ENCODE measurements around the gene KCNQ5. TPM values are rescaled to one million over a fixed set of nuclear protein-coding genes. Genes with fewer than 3 reads are reported as not detected.

KCNQ5 gene
- total RNA-seq, 2 experiments from 2014 or later: 5.1 to 5.5 TPM

DNA sequence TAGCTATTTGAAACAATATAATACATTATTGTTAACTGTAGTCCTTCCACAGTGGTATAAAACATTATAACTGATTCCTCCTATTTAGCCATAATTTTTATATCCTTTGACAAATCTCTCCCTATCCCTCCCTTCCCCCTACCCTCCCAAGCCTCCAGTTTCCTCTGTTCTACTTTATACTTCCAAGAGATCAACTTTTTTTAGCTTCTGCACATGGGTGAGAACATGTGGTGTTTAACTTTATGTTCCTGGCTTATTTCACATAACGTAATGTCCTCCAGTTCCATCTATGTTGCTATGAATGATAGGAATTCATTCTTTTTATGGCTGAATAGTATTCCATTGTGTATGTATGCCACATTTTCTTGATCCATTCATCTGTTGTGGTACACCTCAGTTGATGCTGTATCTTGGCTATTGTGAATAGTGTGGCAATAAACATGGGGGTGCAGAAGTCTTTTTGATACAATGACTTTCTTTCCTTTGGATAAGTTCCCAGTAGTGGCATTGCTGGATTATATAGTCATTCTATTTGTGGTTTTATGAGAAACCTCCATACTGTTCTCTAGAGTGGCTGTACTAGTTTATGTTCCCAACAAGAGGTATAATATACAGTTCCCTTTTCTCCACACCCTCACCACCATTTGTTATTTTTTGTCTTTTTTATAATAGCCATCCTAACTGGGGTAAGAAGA, 205.0 kb downstream of the KCNQ5 start:
- POLR2A ChIA-PET: interaction anchor here (0.5 kb wide), 1 partner anchor 290 kb away, joined by 3 read pairs; no protein-coding TSS in a partner anchor
- CTCF ChIA-PET: interaction anchor here (0.7 kb wide), 1 partner anchor 178 kb away, joined by 3 read pairs; no protein-coding TSS in a partner anchor
- Mint-ChIP-seq H3K4me3 (no peak overlapping the region), H3K4me1 (peaks cover 23% of the 10 kb centered on the region), H3K9me3 (ENCODE audit: low read depth) (peaks cover 2% of the 10 kb centered on the region), H3K27ac (no peak overlapping the region), H3K27me3 (no peaks in the 10 kb centered on the region), H3K36me3 (ENCODE audit: low read depth) (peaks cover 2% of the 10 kb centered on the region)
- DNase-seq: no peak
- ATAC-seq: no peak
- intact Hi-C loops (cut with DNase I, micrococcal nuclease): loop anchor here in 1 of 2 experiments (5.0 kb wide), 1 partner anchor 205 kb away; the partner anchor contains the start of gene KCNQ5

DNA sequence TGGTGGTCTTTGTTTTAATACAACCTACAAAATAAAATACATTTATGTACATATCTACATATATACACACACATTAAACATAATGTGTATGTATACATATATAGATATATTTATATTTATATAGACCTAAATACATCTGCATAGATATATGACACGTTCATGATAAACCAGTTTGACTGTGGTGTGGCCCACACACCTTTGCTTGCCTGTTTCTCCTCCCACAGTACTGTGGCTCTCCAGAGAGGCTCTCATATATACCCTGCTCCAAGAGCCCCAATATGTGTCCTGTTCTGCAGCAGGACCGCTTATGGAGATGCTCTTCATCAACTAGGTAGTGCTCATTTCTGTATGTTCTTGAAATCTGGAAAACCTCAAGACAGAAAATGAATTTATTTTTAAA, 207.0 kb downstream of the KCNQ5 start:
- Mint-ChIP-seq H3K36me3 (ENCODE audit: low read depth) (peaks cover 2% of the 10 kb centered on the region), H3K27ac (no peak overlapping the region), H3K4me3 (no peak overlapping the region), H3K27me3 (no peaks in the 10 kb centered on the region), H3K4me1 (peaks cover 27% of the 10 kb centered on the region), H3K9me3 (ENCODE audit: low read depth) (peaks cover 2% of the 10 kb centered on the region)
- DNase-seq (no peak), ATAC-seq (no peak)
- intact Hi-C loops (cut with DNase I, micrococcal nuclease): loop anchor here in 1 of 2 experiments (5.0 kb wide), 1 partner anchor 207 kb away; the partner anchor contains the start of gene KCNQ5
- POLR2A ChIA-PET: no interaction called here
- CTCF ChIA-PET: no interaction called here

DNA sequence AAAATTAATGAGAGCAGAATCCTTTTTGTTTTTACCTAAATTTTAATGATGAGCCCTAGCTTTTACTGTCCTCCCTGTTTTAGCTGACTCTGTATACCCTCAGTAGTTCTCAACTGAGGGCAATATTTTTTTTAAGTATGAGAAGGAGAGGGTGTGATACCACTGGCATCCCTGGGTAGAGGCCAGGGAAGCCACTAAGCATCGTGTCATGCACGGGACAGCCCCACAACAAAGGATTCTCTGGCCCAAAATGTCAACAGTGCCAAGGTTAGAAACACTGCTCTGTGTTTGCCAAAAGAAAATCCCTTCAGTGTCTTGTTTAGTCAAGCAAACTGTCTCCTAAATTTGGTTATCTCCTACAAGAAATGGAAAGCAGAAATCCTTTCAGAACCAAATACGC, 210.4 kb downstream of the KCNQ5 start:
- Mint-ChIP-seq H3K4me3 (no peak overlapping the region), H3K36me3 (ENCODE audit: low read depth) (peaks cover 2% of the 10 kb centered on the region), H3K4me1 (peaks cover 5% of the 10 kb centered on the region), H3K27ac (no peak overlapping the region), H3K27me3 (no peaks in the 10 kb centered on the region), H3K9me3 (ENCODE audit: low read depth) (peaks cover 2% of the 10 kb centered on the region)
- POLR2A ChIA-PET: no interaction called here
- DNase-seq (no peak), ATAC-seq (no peak)
- CTCF ChIA-PET: no interaction called here
- intact Hi-C loops (cut with DNase I, micrococcal nuclease): no loop called here

DNA sequence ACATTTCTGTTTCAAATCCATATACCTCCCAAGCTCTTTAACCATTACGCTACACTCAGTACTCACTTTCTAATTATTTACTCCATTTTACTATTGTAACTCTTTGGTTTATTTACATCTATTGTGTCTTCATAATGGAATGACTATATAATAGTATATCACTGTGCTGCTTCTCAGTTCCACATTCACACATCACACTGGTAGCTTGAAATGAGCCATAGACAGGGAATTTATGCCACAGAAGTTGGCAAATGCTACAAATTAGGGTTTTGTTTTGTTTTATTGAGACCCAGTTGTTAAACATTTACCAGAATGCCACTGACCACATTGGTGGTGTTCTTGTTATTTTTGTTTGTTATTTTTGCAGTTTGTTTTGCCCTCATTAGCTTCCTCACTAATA, 213.9 kb downstream of the KCNQ5 start:
- Mint-ChIP-seq H3K4me1 (peaks cover 4% of the 10 kb centered on the region), H3K9me3 (ENCODE audit: low read depth) (peaks cover 2% of the 10 kb centered on the region), H3K27me3 (no peaks in the 10 kb centered on the region), H3K27ac (no peak overlapping the region), H3K36me3 (ENCODE audit: low read depth) (no peaks in the 10 kb centered on the region), H3K4me3 (no peak overlapping the region)
- intact Hi-C loops (cut with DNase I, micrococcal nuclease): no loop called here
- no peak for ATAC-seq
- ChIA-PET POLR2A (no interaction called here), CTCF (interaction anchor here (1.6 kb wide), 1 partner anchor 9 kb away, joined by 5 read pairs; no protein-coding TSS in a partner anchor)
- no peak for DNase-seq

DNA sequence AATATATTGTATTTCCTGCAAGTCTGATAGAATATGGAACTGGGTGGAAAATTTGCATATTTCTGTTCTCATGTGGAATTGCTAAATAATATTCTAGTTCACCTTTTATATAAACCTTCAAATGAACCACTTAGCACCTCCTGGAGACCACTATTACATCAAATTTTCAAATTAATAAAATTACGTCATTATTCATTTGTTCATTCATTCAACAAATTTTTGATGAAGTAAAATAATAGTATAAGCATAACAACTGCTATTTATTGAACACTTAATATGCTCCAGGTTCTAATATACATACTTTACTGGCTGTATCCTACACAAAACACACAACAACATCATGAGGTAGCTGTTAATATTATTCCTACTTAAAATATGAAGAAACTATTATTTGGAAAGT, 215.1 kb downstream of the KCNQ5 start:
- peaks cover 3% of the 10 kb centered on the region for H3K4me1 Mint-ChIP-seq
- ChIA-PET CTCF (interaction anchor here (1.6 kb wide), 1 partner anchor 8 kb away, joined by 5 read pairs; no protein-coding TSS in a partner anchor), POLR2A (interaction anchor here (0.7 kb wide), 1 partner anchor 55 kb away, joined by 3 read pairs; no protein-coding TSS in a partner anchor)
- intact Hi-C loops (cut with DNase I, micrococcal nuclease): no loop called here
- no peak overlapping the region for H3K4me3 Mint-ChIP-seq
- H3K9me3 Mint-ChIP-seq (ENCODE audit: low read depth): no peaks in the 10 kb centered on the region
- H3K27ac Mint-ChIP-seq: no peak overlapping the region
- H3K27me3 Mint-ChIP-seq: no peaks in the 10 kb centered on the region
- H3K36me3 Mint-ChIP-seq (ENCODE audit: low read depth): no peaks in the 10 kb centered on the region
- ATAC-seq (no peak), DNase-seq (no peak)

DNA sequence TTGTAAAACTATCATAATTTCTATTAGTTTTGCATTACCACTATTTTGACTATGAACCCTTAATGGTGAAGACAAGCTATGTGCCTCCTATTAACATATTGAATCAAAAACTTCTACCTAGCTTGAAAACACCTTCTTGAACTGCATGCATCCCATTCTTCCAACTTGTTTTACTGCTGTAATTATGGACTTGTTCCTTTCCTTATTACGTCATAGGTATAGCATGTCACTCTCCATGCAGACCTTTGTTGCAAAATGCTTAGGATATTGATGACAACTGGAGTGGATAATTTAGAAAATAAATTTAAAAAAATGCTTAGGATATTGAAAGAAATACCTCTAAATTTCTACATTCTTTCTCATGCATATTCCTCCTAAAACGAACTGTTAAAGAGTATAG, 219.3 kb downstream of the KCNQ5 start:
- ChIA-PET CTCF (no interaction called here), POLR2A (no interaction called here)
- H3K27ac Mint-ChIP-seq: no peak overlapping the region
- no peak for DNase-seq
- intact Hi-C loops (cut with DNase I, micrococcal nuclease): no loop called here
- no peaks in the 10 kb centered on the region for H3K27me3 Mint-ChIP-seq
- no peak overlapping the region for H3K4me3 Mint-ChIP-seq
- no peak for ATAC-seq
- no peaks in the 10 kb centered on the region for H3K36me3 Mint-ChIP-seq (ENCODE audit: low read depth)
- H3K4me1 Mint-ChIP-seq: no peaks in the 10 kb centered on the region
- H3K9me3 Mint-ChIP-seq (ENCODE audit: low read depth): no peaks in the 10 kb centered on the region

DNA sequence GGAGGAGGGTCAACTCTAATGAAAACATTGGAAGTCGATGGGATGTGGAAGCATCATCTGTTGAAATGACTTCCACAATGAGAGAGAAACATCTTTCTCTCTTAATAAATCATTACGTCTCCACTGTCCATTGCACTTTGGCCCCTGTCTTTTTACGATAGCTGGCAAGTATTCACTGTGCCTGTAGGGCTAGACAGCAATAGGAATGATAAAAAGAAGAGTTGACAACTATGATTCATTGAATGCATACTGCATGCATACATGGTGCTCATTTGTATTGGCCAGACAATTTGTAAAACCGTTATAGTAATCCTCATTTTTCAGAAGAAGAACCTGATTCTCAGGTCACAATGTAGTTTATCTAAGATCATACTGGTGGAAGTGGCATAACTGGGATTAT, 220.3 kb downstream of the KCNQ5 start:
- no peaks in the 10 kb centered on the region for H3K9me3 Mint-ChIP-seq (ENCODE audit: low read depth)
- no peak overlapping the region for H3K4me3 Mint-ChIP-seq
- H3K27me3 Mint-ChIP-seq: no peaks in the 10 kb centered on the region
- ChIA-PET POLR2A (no interaction called here), CTCF (no interaction called here)
- no peak overlapping the region for H3K27ac Mint-ChIP-seq
- ATAC-seq (no peak), DNase-seq (no peak)
- no peaks in the 10 kb centered on the region for H3K36me3 Mint-ChIP-seq (ENCODE audit: low read depth)
- no peaks in the 10 kb centered on the region for H3K4me1 Mint-ChIP-seq
- intact Hi-C loops (cut with DNase I, micrococcal nuclease): no loop called here

DNA sequence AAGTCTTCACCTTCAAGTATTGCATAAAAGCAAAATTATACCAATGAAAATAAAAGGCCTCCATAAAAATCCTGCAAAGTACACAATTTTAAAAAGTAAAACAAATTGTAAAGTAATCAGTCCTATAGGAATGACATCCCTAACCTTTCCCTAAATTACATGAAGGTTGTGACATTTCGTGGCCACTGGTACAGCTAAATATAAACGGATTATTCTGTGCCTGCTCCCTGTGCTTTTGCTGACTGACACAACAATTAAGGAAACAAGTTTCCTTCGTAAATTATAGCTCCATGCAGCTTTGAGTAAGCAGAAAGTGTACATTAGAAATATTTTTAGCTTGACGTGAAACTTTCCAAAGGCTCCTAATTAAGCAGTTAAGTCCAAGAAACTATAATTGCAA, 222.8 kb downstream of the KCNQ5 start:
- ChIA-PET POLR2A (no interaction called here), CTCF (interaction anchor here (2.1 kb wide), 1 partner anchor 8 kb away, joined by 5 read pairs; no protein-coding TSS in a partner anchor)
- Mint-ChIP-seq H3K36me3 (ENCODE audit: low read depth) (no peaks in the 10 kb centered on the region), H3K4me1 (no peaks in the 10 kb centered on the region), H3K9me3 (ENCODE audit: low read depth) (no peaks in the 10 kb centered on the region), H3K27ac (no peak overlapping the region), H3K4me3 (no peak overlapping the region), H3K27me3 (no peaks in the 10 kb centered on the region)
- no peak for DNase-seq
- ATAC-seq: no peak
- intact Hi-C loops (cut with DNase I, micrococcal nuclease): no loop called here

DNA sequence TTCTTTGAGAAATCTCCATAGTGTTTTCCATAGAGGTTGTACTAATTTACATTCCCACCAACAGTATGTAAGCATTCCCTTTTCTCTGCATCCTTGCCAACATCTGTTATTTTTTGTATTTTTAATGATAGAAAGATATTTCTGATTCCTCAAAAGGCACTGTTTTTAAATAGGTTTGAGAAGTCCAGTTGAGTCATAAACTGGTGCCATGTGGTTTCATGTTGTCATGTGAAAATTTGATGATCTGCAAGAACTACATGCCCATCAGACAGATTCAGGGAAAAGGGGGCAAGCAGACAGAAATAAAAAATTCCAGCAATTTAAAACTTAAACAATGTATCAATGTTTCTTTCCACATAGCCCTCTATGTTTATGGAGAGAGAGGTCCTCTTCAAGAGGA, 227.5 kb downstream of the KCNQ5 start:
- H3K4me1 Mint-ChIP-seq: no peaks in the 10 kb centered on the region
- POLR2A ChIA-PET: no interaction called here
- intact Hi-C loops (cut with DNase I, micrococcal nuclease): no loop called here

DNA sequence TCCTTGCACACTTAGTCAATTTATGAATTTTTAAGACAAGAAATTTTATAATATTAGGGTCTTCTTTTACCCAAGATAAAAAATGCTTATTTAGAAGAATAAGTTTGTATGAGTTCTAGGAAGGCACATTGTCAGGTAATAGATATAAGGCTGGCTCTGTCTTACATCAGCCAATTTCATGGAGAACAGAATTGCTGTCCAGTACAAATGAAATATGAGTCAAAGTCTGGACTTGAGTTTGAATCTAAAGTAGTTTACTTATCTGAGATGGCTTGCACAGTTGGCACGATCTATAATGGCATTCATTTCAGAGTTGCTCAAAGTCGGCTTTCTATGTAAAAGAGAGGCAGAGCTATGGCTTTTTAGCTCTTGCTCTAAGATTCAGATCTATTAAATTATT, 228.2 kb downstream of the KCNQ5 start:
- intact Hi-C loops (cut with DNase I, micrococcal nuclease): no loop called here
- ATAC-seq (no peak), DNase-seq (no peak)
- POLR2A ChIA-PET: no interaction called here
- Mint-ChIP-seq H3K36me3 (ENCODE audit: low read depth) (no peaks in the 10 kb centered on the region), H3K27me3 (no peaks in the 10 kb centered on the region), H3K4me3 (no peak overlapping the region), H3K9me3 (ENCODE audit: low read depth) (no peaks in the 10 kb centered on the region), H3K4me1 (no peaks in the 10 kb centered on the region), H3K27ac (no peak overlapping the region)
- CTCF ChIA-PET: no interaction called here

More for the DNA sequence above, 227.5 kb downstream of the KCNQ5 start:
- no peaks in the 10 kb centered on the region for H3K36me3 Mint-ChIP-seq (ENCODE audit: low read depth)
- H3K27me3 Mint-ChIP-seq: no peaks in the 10 kb centered on the region
- CTCF ChIA-PET: no interaction called here
- DNase-seq: no peak
- no peak for ATAC-seq
- H3K4me3 Mint-ChIP-seq: no peak overlapping the region
- H3K9me3 Mint-ChIP-seq (ENCODE audit: low read depth): no peaks in the 10 kb centered on the region
- no peak overlapping the region for H3K27ac Mint-ChIP-seq

DNA sequence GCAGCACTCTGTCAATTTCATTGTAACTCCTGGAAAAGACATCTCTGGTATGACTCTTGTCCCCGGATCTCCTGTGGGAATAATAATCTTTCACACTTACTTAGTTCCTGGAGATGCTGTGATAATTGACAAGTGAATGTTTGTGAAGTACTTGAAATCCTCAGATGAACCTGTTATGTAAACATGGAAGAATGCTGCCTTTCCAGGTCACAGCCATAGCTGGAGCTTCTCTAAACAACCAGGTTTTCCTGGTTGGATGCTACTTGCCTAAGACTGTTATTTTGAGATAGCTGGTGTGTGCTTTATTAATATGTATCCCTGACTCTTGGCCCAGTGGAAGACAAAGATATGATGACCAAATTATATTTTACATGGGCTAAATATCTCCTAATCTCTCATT, 228.6 kb downstream of the KCNQ5 start:
- CTCF ChIA-PET: no interaction called here
- ATAC-seq: no peak
- intact Hi-C loops (cut with DNase I, micrococcal nuclease): no loop called here
- H3K36me3 Mint-ChIP-seq (ENCODE audit: low read depth): no peaks in the 10 kb centered on the region
- DNase-seq: no peak
- H3K27ac Mint-ChIP-seq: no peak overlapping the region
- H3K27me3 Mint-ChIP-seq: no peaks in the 10 kb centered on the region
- H3K4me3 Mint-ChIP-seq: no peak overlapping the region
- H3K9me3 Mint-ChIP-seq (ENCODE audit: low read depth): no peaks in the 10 kb centered on the region
- H3K4me1 Mint-ChIP-seq: no peaks in the 10 kb centered on the region
- POLR2A ChIA-PET: no interaction called here

DNA sequence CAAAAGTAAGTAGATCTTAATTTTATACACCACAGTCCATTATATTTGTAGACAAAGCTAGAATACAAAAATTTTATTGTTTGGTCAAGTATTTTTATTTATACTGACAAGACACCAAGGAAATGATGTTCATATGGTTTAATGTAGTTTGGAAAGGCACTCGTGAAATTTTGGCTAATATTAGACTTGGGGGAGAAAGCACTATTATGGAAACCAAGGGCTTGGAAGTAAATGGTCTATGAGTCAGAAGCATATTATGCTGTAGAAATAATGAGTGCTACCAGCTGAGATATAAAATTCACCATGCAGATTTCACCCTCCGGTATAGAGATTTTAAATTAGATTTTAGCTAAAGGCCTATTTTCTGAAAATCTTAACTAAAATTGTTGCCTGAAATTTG, 233.6 kb downstream of the KCNQ5 start:
- Mint-ChIP-seq H3K4me1 (no peaks in the 10 kb centered on the region), H3K27me3 (no peaks in the 10 kb centered on the region), H3K27ac (no peak overlapping the region), H3K4me3 (no peak overlapping the region), H3K36me3 (ENCODE audit: low read depth) (no peaks in the 10 kb centered on the region), H3K9me3 (ENCODE audit: low read depth) (no peaks in the 10 kb centered on the region)
- ChIA-PET CTCF (no interaction called here), POLR2A (no interaction called here)
- DNase-seq: no peak
- intact Hi-C loops (cut with DNase I, micrococcal nuclease): no loop called here
- no peak for ATAC-seq
